GM13976 (cell line): Measurements from ENCODE around the gene CYP11A1.

Experiments used
- DNase-seq: peaks from one replicate; pipeline ENCODE4 v3.0.0; 2012; ENCODE audit warnings: low spot score
- CTCF ChIP-seq: IDR thresholded peaks from 2 replicates; pipeline ENCODE4 v1.5.1; 2012; ENCODE audit warnings: borderline replicate concordance, mild to moderate bottlenecking; ENCODE audit not compliant: insufficient read depth; ENCODE audit errors: extremely low read depth, missing control alignments, control extremely low read depth
- in situ Hi-C: fragments of 300-500 bp; cut with MboI; formaldehyde crosslinking; loops from one replicate; pipeline ENCODE4 v1.12.0; 2022; ENCODE audit warnings: low sequenced_read_pairs, mixed read lengths, inconsistent platforms; ENCODE audit not compliant: unreplicated experiment

Gene CYP11A1

GRCh38 chr15:74406992-74407705 is 39.7 kb upstream of the CYP11A1 start:
- DNase-seq = no peak
- in situ Hi-C loops = no loop called here

GRCh38 chr15:74406517-74406916 is 39.1 kb upstream of the CYP11A1 start:
- in situ Hi-C loops = no loop called here
- no peak for TF ChIP-seq CTCF
- no peak for DNase-seq

More at GRCh38 chr15:74406992-74407705, 39.7 kb upstream of the CYP11A1 start:
- TF ChIP-seq CTCF = no peak

- in situ Hi-C loops = no loop called here
Measured at GRCh38 chr15:74405823-74406222, 38.4 kb upstream of the CYP11A1 start.

GRCh38 chr15:74403991-74404563 is 36.6 kb upstream of the CYP11A1 start:
- DNase-seq = peak; percentile 72
- TF ChIP-seq CTCF = no peak
- in situ Hi-C loops = no loop called here

More at GRCh38 chr15:74405823-74406222, 38.4 kb upstream of the CYP11A1 start:
- TF ChIP-seq CTCF = no peak
- DNase-seq = no peak

GRCh38 chr15:74403588-74403919 is 36.1 kb upstream of the CYP11A1 start:
- DNase-seq = no peak
- TF ChIP-seq CTCF = no peak
- in situ Hi-C loops = no loop called here

GRCh38 chr15:74402873-74403587 is 35.6 kb upstream of the CYP11A1 start:
- in situ Hi-C loops = no loop called here
- DNase-seq = peak; percentile 81
- no peak for TF ChIP-seq CTCF
